Neural cell (in vitro differentiated cells): Measurements from ENCODE around the gene GPC5. TPM values are rescaled to one million over a fixed set of nuclear protein-coding genes. Genes with fewer than 3 reads are reported as not detected.

Experiments used
- H2AFZ ChIP-seq: fragments of 200-600, 300-800 bp; sonication (generic), shearing (Covaris generic); 2 replicates; pipeline ENCODE4 v1.6.0; 2014; ENCODE audit warnings: low read depth, mild to moderate bottlenecking, antibody characterized with exemption, low read length, moderate library complexity
- H3F3A ChIP-seq: fragments of 200-600 bp; shearing (Covaris generic); 2 replicates; pipeline ENCODE4 v1.6.1; 2016; ENCODE audit warnings: mild to moderate bottlenecking, moderate library complexity, mixed read lengths, antibody characterized with exemption, low read length; ENCODE audit not compliant: insufficient read depth, poor library complexity, severe bottlenecking
- H3K27ac ChIP-seq: fragments of 200-600, 300-800 bp; sonication (generic), shearing (Covaris generic); 2 replicates; pipeline ENCODE4 v1.5.1; 2014; ENCODE audit warnings: mild to moderate bottlenecking, low read length, moderate library complexity
- H3K27me3 ChIP-seq: fragments of 300-800, 200-600 bp; sonication (generic), shearing (Covaris generic); 2 replicates; pipeline ENCODE4 v1.6.0; 2014; ENCODE audit warnings: mild to moderate bottlenecking, low read depth, low read length, moderate library complexity; ENCODE audit not compliant: insufficient read depth
- H3K36me3 ChIP-seq: fragments of 300-800, 200-600 bp; sonication (generic), shearing (Covaris generic); 2 replicates; pipeline ENCODE4 v1.5.1; 2014; ENCODE audit warnings: mild to moderate bottlenecking, antibody characterized with exemption, low read length, moderate library complexity; ENCODE audit not compliant: insufficient read depth
- H3K4me2 ChIP-seq: fragments of 300-800, 200-600 bp; sonication (generic), shearing (Covaris generic); 2 replicates; pipeline ENCODE4 v1.6.0; 2014; ENCODE audit warnings: mild to moderate bottlenecking, low read length
- H3K4me3 ChIP-seq: fragments of 300-800, 200-600 bp; sonication (generic), shearing (Covaris generic); 2 replicates; pipeline ENCODE4 v1.5.1; 2014; ENCODE audit warnings: mild to moderate bottlenecking, low read length, moderate library complexity
- H3K79me2 ChIP-seq: fragments of 200-600 bp; shearing (Covaris generic); replicated peaks from 2 replicates; pipeline ENCODE4 v1.6.0; 2014; ENCODE audit warnings: mild to moderate bottlenecking, low read length, moderate library complexity; ENCODE audit not compliant: insufficient read depth
- H3K9ac ChIP-seq: fragments of 300-800, 200-600 bp; sonication (generic), shearing (Covaris generic); 2 replicates; pipeline ENCODE4 v1.6.1; 2016; ENCODE audit warnings: mild to moderate bottlenecking, low read length, mixed read lengths
- H3K9me2 ChIP-seq: fragments of 200-600 bp; shearing (Covaris generic); 2 replicates; pipeline ENCODE4 v1.6.1; 2016; ENCODE audit warnings: mild to moderate bottlenecking, low read length, mixed read lengths; ENCODE audit not compliant: insufficient read depth
- H3K9me3 ChIP-seq: fragments of 200-600, 300-800 bp; sonication (generic), shearing (Covaris generic); 2 replicates; pipeline ENCODE4 v1.6.1; 2016; ENCODE audit warnings: mild to moderate bottlenecking, mixed run types, low read length, moderate library complexity, mixed read lengths
- H4K20me1 ChIP-seq: fragments of 200-600 bp; shearing (Covaris generic); 2 replicates; pipeline ENCODE4 v1.6.1; 2016; ENCODE audit warnings: mild to moderate bottlenecking, mixed run types; ENCODE audit not compliant: insufficient read depth
- CTCF ChIP-seq: fragments of 450-650 bp; IDR thresholded peaks from 2 replicates; pipeline ENCODE4 v1.5.1; 2014; ENCODE audit warnings: antibody characterized with exemption, mild to moderate bottlenecking, moderate library complexity; ENCODE audit not compliant: poor library complexity, severe bottlenecking
- EP300 ChIP-seq: fragments of 450-650 bp; conservative IDR thresholded peaks from 2 replicates; pipeline ENCODE4 v1.6.1; 2014; ENCODE audit warnings: antibody characterized with exemption, mild to moderate bottlenecking, moderate library complexity; ENCODE audit not compliant: poor library complexity, severe bottlenecking
- EZH2 ChIP-seq: fragments of 200-600, 300-800 bp; shearing (Covaris generic), sonication (generic); IDR thresholded peaks from 2 replicates; pipeline ENCODE4 v1.6.1; 2014; ENCODE audit warnings: antibody characterized with exemption, low read length, borderline replicate concordance, mild to moderate bottlenecking; ENCODE audit not compliant: insufficient read depth, poor library complexity, severe bottlenecking
- MXI1 ChIP-seq: fragments of 450-650 bp; conservative IDR thresholded peaks from 2 replicates; pipeline ENCODE4 v1.6.1; 2014; ENCODE audit warnings: antibody characterized with exemption, mild to moderate bottlenecking; ENCODE audit not compliant: poor library complexity, severe bottlenecking
- POLR2AphosphoS5 ChIP-seq: IDR thresholded peaks from 2 replicates; pipeline ENCODE4 v1.6.1; 2012
- RAD21 ChIP-seq: fragments of 450-650 bp; conservative IDR thresholded peaks from 2 replicates; pipeline ENCODE4 v1.6.1; 2014; ENCODE audit warnings: antibody characterized with exemption, mild to moderate bottlenecking, moderate library complexity
- REST ChIP-seq: IDR thresholded peaks from 2 replicates; pipeline ENCODE4 v1.6.1; 2012; ENCODE audit warnings: borderline replicate concordance
- SMC3 ChIP-seq: fragments of 450-650 bp; conservative IDR thresholded peaks from 2 replicates; pipeline ENCODE4 v1.6.1; 2014; ENCODE audit warnings: antibody characterized with exemption, mild to moderate bottlenecking, moderate library complexity; ENCODE audit not compliant: poor library complexity
- TAF1 ChIP-seq: IDR thresholded peaks from 2 replicates; pipeline ENCODE4 v1.6.1; 2012; ENCODE audit warnings: low read depth
- polyA plus RNA-seq: library from polyadenylated mRNA; depleted of rRNA; stranded (reverse); fragments of >200 nt; gene quantifications from 2 replicates; pipeline ENCODE4 v1.2.3, GENCODE V29; 2014

The GPC5 gene
- polyA plus RNA-seq, 1 donor from 2014 or later: 5.0 TPM

- Histone ChIP-seq H3K27me3 (no peaks in the 10 kb centered on the region), H3K4me2 (no peak overlapping the region), H4K20me1 (no peaks in the 10 kb centered on the region), H3K36me3 (no peaks in the 10 kb centered on the region), H3K9me3 (no peaks in the 10 kb centered on the region), H3K4me3 (no peak overlapping the region), H3F3A (no peaks in the 10 kb centered on the region), H3K79me2 (no peaks in the 10 kb centered on the region), H3K9me2 (no peaks in the 10 kb centered on the region), H3K27ac (no peak overlapping the region), H3K9ac (no peak overlapping the region), H2AFZ (no peak overlapping the region)
- TF ChIP-seq SMC3: no peak
- no peak for TF ChIP-seq RAD21
- no peak for TF ChIP-seq TAF1
- TF ChIP-seq MXI1: no peak
- no peak for TF ChIP-seq EP300
- no peak for TF ChIP-seq POLR2AphosphoS5
- TF ChIP-seq CTCF: no peak
- no peak for TF ChIP-seq EZH2
- no peak for TF ChIP-seq REST
Measured at GRCh38 chr13:92365904-92366303, 967.5 kb downstream of the GPC5 start.

- Histone ChIP-seq H3K4me2 (no peak overlapping the region), H3K9me3 (no peaks in the 10 kb centered on the region), H3K36me3 (no peaks in the 10 kb centered on the region), H3K9me2 (no peaks in the 10 kb centered on the region), H3K79me2 (no peaks in the 10 kb centered on the region), H2AFZ (no peak overlapping the region), H3K9ac (no peak overlapping the region), H4K20me1 (no peaks in the 10 kb centered on the region), H3K4me3 (no peak overlapping the region), H3K27ac (no peak overlapping the region), H3K27me3 (no peaks in the 10 kb centered on the region), H3F3A (no peaks in the 10 kb centered on the region)
- no peak for TF ChIP-seq EP300
- no peak for TF ChIP-seq TAF1
- TF ChIP-seq EZH2: no peak
- TF ChIP-seq SMC3: no peak
Measured at GRCh38 chr13:92377396-92377795, 979.0 kb downstream of the GPC5 start.
